H9 (cell line): Measurements from ENCODE around the gene MIOS. TPM values are rescaled to one million over a fixed set of nuclear protein-coding genes. Genes with fewer than 3 reads are reported as not detected.

ENCODE experiments used
- DNase-seq: peaks from one replicate; pipeline ENCODE4 v3.0.0-alpha.2; 2017
- H2AFZ ChIP-seq: one replicate; pipeline ENCODE4 v1.6.1; 2013; ENCODE audit warnings: mild to moderate bottlenecking, low read length, control low read depth, moderate library complexity
- H2AK5ac ChIP-seq: 2 replicates; pipeline ENCODE4 v1.6.1; 2013; ENCODE audit warnings: low read length, control low read depth, mixed read lengths; ENCODE audit not compliant: insufficient read length
- H2BK120ac ChIP-seq: one replicate; pipeline ENCODE4 v1.6.1; 2013; ENCODE audit warnings: low read depth, mild to moderate bottlenecking, low read length, control low read depth, inconsistent platforms; ENCODE audit not compliant: poor library complexity, severe bottlenecking
- H2BK12ac ChIP-seq: 2 replicates; pipeline ENCODE4 v1.6.1; 2013; ENCODE audit warnings: low read length, control low read depth, mixed read lengths, low read depth; ENCODE audit not compliant: insufficient read length
- H2BK15ac ChIP-seq: 2 replicates; pipeline ENCODE4 v1.6.1; 2013; ENCODE audit warnings: low read depth, low read length, control low read depth
- H2BK20ac ChIP-seq: one replicate; pipeline ENCODE4 v1.6.1; 2013; ENCODE audit warnings: low read depth, mild to moderate bottlenecking, low read length, control low read depth, inconsistent platforms; ENCODE audit not compliant: poor library complexity, severe bottlenecking
- H2BK5ac ChIP-seq: 2 replicates; pipeline ENCODE4 v1.6.1; 2013; ENCODE audit warnings: low read length, control low read depth, mixed read lengths; ENCODE audit not compliant: insufficient read length
- H3K14ac ChIP-seq: 2 replicates; pipeline ENCODE4 v1.6.1; 2013; ENCODE audit warnings: low read length, control low read depth; ENCODE audit not compliant: insufficient read depth
- H3K18ac ChIP-seq: 2 replicates; pipeline ENCODE4 v1.6.1; 2013; ENCODE audit warnings: low read depth, mild to moderate bottlenecking, mixed read lengths, low read length, control low read depth; ENCODE audit not compliant: insufficient read length
- H3K23ac ChIP-seq: 2 replicates; pipeline ENCODE4 v1.6.1; 2013; ENCODE audit warnings: low read length, control low read depth, mixed read lengths, low read depth; ENCODE audit not compliant: insufficient read length
- H3K23me2 ChIP-seq: 2 replicates; pipeline ENCODE4 v1.6.1; 2013; ENCODE audit warnings: low read depth, mild to moderate bottlenecking, mixed read lengths, low read length, control low read depth; ENCODE audit not compliant: insufficient read length, poor library complexity, severe bottlenecking
- H3K27ac ChIP-seq: 2 replicates; pipeline ENCODE4 v1.5.1; 2013; ENCODE audit warnings: low read length, control low read depth, mixed read lengths, low read depth; ENCODE audit not compliant: insufficient read length
- H3K27me3 ChIP-seq: 2 replicates; pipeline ENCODE4 v1.6.1; 2013; ENCODE audit warnings: low read length, control low read depth, inconsistent platforms; ENCODE audit not compliant: insufficient read depth
- H3K4ac ChIP-seq: 2 replicates; pipeline ENCODE4 v1.6.1; 2013; ENCODE audit warnings: low read depth, mild to moderate bottlenecking, control low read depth, inconsistent platforms, low read length, moderate library complexity
- H3K4me1 ChIP-seq: 2 replicates; pipeline ENCODE4 v1.6.1; 2013; ENCODE audit warnings: low read length, control low read depth, inconsistent platforms; ENCODE audit not compliant: insufficient read depth
- H3K4me2 ChIP-seq: 2 replicates; pipeline ENCODE4 v1.6.1; 2013; ENCODE audit warnings: low read length, control low read depth, mixed read lengths; ENCODE audit not compliant: insufficient read length, insufficient read depth
- H3K56ac ChIP-seq: 2 replicates; pipeline ENCODE4 v1.6.1; 2013; ENCODE audit warnings: low read depth, mild to moderate bottlenecking, mixed read lengths, low read length, control low read depth; ENCODE audit not compliant: insufficient read length
- H3K79me1 ChIP-seq: 2 replicates; pipeline ENCODE4 v1.6.1; 2013; ENCODE audit warnings: low read depth, mild to moderate bottlenecking, moderate library complexity, low read length, control low read depth, inconsistent platforms; ENCODE audit not compliant: insufficient read depth, poor library complexity, severe bottlenecking
- H3K79me2 ChIP-seq: 2 replicates; pipeline ENCODE4 v1.6.1; 2013; ENCODE audit warnings: low read length, control low read depth, inconsistent platforms; ENCODE audit not compliant: insufficient read depth
- H3K9ac ChIP-seq: 2 replicates; pipeline ENCODE4 v1.6.1; 2013; ENCODE audit warnings: low read length, control low read depth, mixed read lengths; ENCODE audit not compliant: insufficient read length; ENCODE audit errors: extremely low read depth
- H3K9me3 ChIP-seq: one replicate; pipeline ENCODE4 v1.6.1; 2013; ENCODE audit warnings: low read depth, low read length, inconsistent platforms; ENCODE audit not compliant: control insufficient read depth
- H3T11ph ChIP-seq: one replicate; pipeline ENCODE4 v1.6.1; 2013; ENCODE audit warnings: mild to moderate bottlenecking, low read length, control low read depth, inconsistent platforms
- H4K20me1 ChIP-seq: one replicate; pipeline ENCODE4 v1.6.1; 2013; ENCODE audit not compliant: control insufficient read depth, insufficient read length, insufficient read depth
- H4K5ac ChIP-seq: 2 replicates; pipeline ENCODE4 v1.6.1; 2013; ENCODE audit warnings: low read depth, mild to moderate bottlenecking, mixed read lengths, low read length, control low read depth; ENCODE audit not compliant: insufficient read length
- H4K8ac ChIP-seq: replicated peaks from 2 replicates; pipeline ENCODE4 v1.6.1; 2013; ENCODE audit warnings: low read length, control low read depth, mixed read lengths, low read depth; ENCODE audit not compliant: insufficient read length
- H4K91ac ChIP-seq: 2 replicates; pipeline ENCODE4 v1.6.1; 2013; ENCODE audit warnings: low read depth, mild to moderate bottlenecking, moderate library complexity, mixed read lengths, low read length, control low read depth; ENCODE audit not compliant: insufficient read length
- H3K27ac Mint-ChIP-seq, 3 experiments: 2 replicates in 2 of 3; 3 replicates in 1 of 3; pipeline ENCODE4 v1.8.0; 2020 to 2021; ENCODE audit warnings: mixed read lengths in 3 of 3, mild to moderate bottlenecking in 1 of 3, moderate library complexity in 1 of 3
- H3K27me3 Mint-ChIP-seq: 2 replicates; pipeline ENCODE4 v1.8.0; 2021; ENCODE audit warnings: low read depth, mild to moderate bottlenecking, moderate library complexity, mixed read lengths
- H3K36me3 Mint-ChIP-seq, 3 experiments: 2 replicates in 2 of 3; 3 replicates in 1 of 3; pipeline ENCODE4 v1.8.0; 2020 to 2021; ENCODE audit warnings: low read depth in 3 of 3, mixed read lengths in 3 of 3; ENCODE audit not compliant: insufficient read depth in 1 of 3
- H3K4me1 Mint-ChIP-seq, 2 experiments: 2 replicates each; pipeline ENCODE4 v1.8.0; 2020; ENCODE audit warnings: mixed read lengths in 2 of 2
- H3K4me3 Mint-ChIP-seq, 2 experiments: 2 replicates in 1 of 2; 3 replicates in 1 of 2; pipeline ENCODE4 v1.8.0; 2020 to 2021; ENCODE audit warnings: mild to moderate bottlenecking in 2 of 2, mixed read lengths in 2 of 2, moderate library complexity in 1 of 2
- H3K9me3 Mint-ChIP-seq, 2 experiments: 2 replicates in 1 of 2; 3 replicates in 1 of 2; pipeline ENCODE4 v1.8.0; 2020; ENCODE audit warnings: mild to moderate bottlenecking in 2 of 2, mixed read lengths in 2 of 2, moderate library complexity in 1 of 2
- WGBS: extraction: QIAGEN DNeasy Blood & Tissue Kit; methylation state at CpG from one replicate; pipeline ENCODE4 v1.1.7; 2013; ENCODE audit warnings: missing lambda C conversion rate, low lambda C conversion rate, mixed read lengths; ENCODE audit not compliant: insufficient read length; ENCODE audit errors: extremely low coverage; 5-methylcytosine and 5-hydroxymethylcytosine counted together
- total RNA-seq: library from RNA; stranded (reverse); gene quantifications from 2 replicates; pipeline ENCODE4 v1.2.1, GENCODE V29; 2021
- TF ChIP-seq, protein P1 (sequence below): fragments of 200-600 bp; sonication (generic); conservative IDR thresholded peaks from 3 replicates; pipeline ENCODE4 v1.8.0; 2021; ENCODE audit warnings: antibody characterized with exemption, mild to moderate bottlenecking

Gene MIOS
- total RNA-seq, 1 experiment from 2014 or later = 46.4 TPM

DNA sequence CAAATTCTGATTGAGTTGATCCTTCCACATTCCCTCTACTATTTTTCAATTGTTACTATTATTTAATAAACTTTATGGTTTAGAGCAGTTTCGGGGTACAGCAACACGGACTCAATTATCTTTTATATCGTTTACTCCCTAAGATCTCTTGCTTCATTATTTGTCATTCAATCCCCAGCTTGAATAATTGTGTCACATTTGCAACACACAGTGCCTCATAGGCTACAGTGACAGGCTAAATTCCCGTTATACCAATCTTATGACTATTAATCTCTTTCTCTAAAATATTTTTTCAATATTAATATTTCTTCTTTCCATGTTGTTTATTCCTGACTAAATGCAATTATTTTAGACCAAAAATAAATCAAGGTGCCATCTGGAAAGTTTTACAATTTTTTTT lies 27.0 kb upstream of the MIOS start:
- TF ChIP-seq, protein P1, sequence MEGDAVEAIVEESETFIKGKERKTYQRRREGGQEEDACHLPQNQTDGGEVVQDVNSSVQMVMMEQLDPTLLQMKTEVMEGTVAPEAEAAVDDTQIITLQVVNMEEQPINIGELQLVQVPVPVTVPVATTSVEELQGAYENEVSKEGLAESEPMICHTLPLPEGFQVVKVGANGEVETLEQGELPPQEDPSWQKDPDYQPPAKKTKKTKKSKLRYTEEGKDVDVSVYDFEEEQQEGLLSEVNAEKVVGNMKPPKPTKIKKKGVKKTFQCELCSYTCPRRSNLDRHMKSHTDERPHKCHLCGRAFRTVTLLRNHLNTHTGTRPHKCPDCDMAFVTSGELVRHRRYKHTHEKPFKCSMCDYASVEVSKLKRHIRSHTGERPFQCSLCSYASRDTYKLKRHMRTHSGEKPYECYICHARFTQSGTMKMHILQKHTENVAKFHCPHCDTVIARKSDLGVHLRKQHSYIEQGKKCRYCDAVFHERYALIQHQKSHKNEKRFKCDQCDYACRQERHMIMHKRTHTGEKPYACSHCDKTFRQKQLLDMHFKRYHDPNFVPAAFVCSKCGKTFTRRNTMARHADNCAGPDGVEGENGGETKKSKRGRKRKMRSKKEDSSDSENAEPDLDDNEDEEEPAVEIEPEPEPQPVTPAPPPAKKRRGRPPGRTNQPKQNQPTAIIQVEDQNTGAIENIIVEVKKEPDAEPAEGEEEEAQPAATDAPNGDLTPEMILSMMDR = no peak
- H3K27me3 Mint-ChIP-seq = no peaks in the 10 kb centered on the region
- Histone ChIP-seq H2BK20ac (no peak overlapping the region), H3K27ac (no peak overlapping the region), H2BK12ac (no peak overlapping the region), H3K9ac (no peak overlapping the region), H2BK120ac (no peak overlapping the region), H2AFZ (no peak overlapping the region), H3K79me1 (no peaks in the 10 kb centered on the region), H4K20me1 (no peaks in the 10 kb centered on the region), H3K23me2 (no peaks in the 10 kb centered on the region), H3K56ac (no peak overlapping the region), H3K27me3 (no peaks in the 10 kb centered on the region), H2AK5ac (no peak overlapping the region), H3K4me1 (no peaks in the 10 kb centered on the region), H3T11ph (no peak overlapping the region), H3K23ac (no peak overlapping the region), H3K4ac (no peak overlapping the region), H4K91ac (no peak overlapping the region), H3K79me2 (no peaks in the 10 kb centered on the region), H4K8ac (no peak overlapping the region), H2BK15ac (no peak overlapping the region), H3K4me2 (no peak overlapping the region), H4K5ac (no peak overlapping the region), H3K18ac (no peak overlapping the region), H3K14ac (no peak overlapping the region), H2BK5ac (no peak overlapping the region), H3K9me3 (no peaks in the 10 kb centered on the region)
- peaks cover 0 to 6% of the 10 kb centered on the region in 2 experiments; a peak in 1 of 4 replicates for H3K4me1 Mint-ChIP-seq
- no peak overlapping the region for H3K27ac Mint-ChIP-seq
- DNase-seq = no peak
- 100% methylated on average over 1 of the region's 4 CpGs for WGBS
- H3K9me3 Mint-ChIP-seq = no peaks in the 10 kb centered on the region
- no peaks in the 10 kb centered on the region for H3K36me3 Mint-ChIP-seq
- H3K4me3 Mint-ChIP-seq = no peak overlapping the region
